ENCODE measurements around the gene TSPAN13. TPM values are rescaled to one million over a fixed set of nuclear protein-coding genes. Genes with fewer than 3 reads are reported as not detected.

The TSPAN13 gene
- total RNA-seq, result 1 to 10 TPM; 1.5 to 6.4 TPM

DNA sequence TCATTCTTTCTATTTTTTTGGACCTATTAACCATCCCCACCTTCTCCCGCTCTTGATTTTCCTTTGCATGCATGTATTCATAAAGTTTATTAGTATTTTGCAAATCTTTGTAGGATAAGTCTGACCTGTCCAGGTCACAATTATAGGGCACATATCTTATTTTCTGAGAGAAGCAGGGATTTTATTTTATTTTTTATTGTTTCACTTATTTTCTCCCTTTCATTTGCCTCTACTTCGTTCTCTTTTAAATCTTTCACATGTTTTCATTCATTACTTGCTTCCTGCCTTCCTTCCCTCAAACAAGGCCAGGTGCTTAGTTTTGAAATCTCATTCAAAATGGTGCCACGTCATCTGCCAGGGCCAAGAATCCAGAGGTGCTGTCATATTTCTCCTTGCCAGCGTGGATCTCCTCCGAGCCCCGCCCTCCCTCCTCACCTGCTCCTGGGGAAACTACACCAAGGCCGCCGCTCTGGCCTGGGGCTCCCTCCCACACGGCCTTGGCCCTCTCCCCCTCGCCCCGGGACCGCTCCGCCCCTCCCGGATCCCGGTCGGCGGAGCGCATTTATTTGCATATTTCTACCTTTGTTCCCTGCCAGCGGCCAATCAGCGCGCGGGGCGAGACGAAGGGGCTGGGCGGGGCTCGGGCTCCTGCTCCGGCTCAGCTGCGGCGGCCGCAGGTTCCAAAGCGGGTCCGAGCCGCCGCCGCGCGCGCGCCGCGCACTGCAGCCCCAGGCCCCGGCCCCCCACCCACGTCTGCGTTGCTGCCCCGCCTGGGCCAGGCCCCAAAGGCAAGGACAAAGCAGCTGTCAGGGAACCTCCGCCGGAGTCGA lies at the start of gene TSPAN13:
Gene TSPAN13 (plus strand): TSS at position 654 of the 830 bp plus-strand sequence. CDS start 213 bp downstream, outside the sequence.
- no peaks in the 10 kb centered on the region for H3K9me3 ChIP-seq
- H3K27ac ChIP-seq, result no peak within 1 kb of the TSS
- no peaks in the 10 kb centered on the region for H3K27me3 ChIP-seq (replicated peaks; ENCODE audit: insufficient read depth)
- DNase-seq (ENCODE audit: low spot score) (no peak), ATAC-seq (ENCODE audit: insufficient number of reproducible peaks, low FRiP score, low read depth) (no peak)
- peak within 1 kb of the TSS; percentile 77 for H3K4me3 ChIP-seq
- TF ChIP-seq, protein P1, sequence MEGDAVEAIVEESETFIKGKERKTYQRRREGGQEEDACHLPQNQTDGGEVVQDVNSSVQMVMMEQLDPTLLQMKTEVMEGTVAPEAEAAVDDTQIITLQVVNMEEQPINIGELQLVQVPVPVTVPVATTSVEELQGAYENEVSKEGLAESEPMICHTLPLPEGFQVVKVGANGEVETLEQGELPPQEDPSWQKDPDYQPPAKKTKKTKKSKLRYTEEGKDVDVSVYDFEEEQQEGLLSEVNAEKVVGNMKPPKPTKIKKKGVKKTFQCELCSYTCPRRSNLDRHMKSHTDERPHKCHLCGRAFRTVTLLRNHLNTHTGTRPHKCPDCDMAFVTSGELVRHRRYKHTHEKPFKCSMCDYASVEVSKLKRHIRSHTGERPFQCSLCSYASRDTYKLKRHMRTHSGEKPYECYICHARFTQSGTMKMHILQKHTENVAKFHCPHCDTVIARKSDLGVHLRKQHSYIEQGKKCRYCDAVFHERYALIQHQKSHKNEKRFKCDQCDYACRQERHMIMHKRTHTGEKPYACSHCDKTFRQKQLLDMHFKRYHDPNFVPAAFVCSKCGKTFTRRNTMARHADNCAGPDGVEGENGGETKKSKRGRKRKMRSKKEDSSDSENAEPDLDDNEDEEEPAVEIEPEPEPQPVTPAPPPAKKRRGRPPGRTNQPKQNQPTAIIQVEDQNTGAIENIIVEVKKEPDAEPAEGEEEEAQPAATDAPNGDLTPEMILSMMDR (IDR thresholded peaks at IDR 0.05), result no peak
- no peaks in the 10 kb centered on the region for H3K36me3 ChIP-seq
- peaks cover 0 to 7% of the 10 kb centered on the region in 2 donors for H3K4me1 ChIP-seq (ENCODE audit: control insufficient read depth in 1 of 2, low read depth in 2 of 2)

DNA sequence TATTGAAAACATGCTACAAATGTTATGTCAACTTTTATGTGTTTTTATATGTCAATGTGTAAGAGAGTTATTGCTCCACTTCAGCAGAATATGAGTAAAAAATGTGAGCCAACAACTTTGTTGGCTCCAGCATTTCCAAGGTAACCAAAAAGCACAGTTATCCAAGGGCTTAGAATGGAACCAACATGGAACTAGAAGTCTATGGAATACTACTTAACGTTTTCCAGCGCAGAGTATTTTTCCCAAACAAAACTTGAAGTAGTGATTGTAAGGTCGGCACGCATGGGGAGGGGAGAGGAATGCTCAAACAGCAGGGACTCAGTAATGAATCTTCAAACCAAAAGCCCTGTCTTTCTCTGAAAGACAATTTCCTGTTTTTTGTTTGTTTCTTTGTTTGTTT lies 45.0 kb upstream of the TSPAN13 start:
- no peaks in the 10 kb centered on the region for H3K9me3 ChIP-seq
- H3K4me1 ChIP-seq (ENCODE audit: control insufficient read depth in 1 of 2, low read depth in 2 of 2), result no peaks in the 10 kb centered on the region
- no peak overlapping the region for H3K4me3 ChIP-seq
- no peaks in the 10 kb centered on the region for H3K27me3 ChIP-seq (replicated peaks; ENCODE audit: insufficient read depth)
- H3K27ac ChIP-seq, result no peak overlapping the region
- peaks cover 4% of the 10 kb centered on the region for H3K36me3 ChIP-seq
- ATAC-seq (ENCODE audit: insufficient number of reproducible peaks, low FRiP score, low read depth), result no peak
- no peak for DNase-seq (ENCODE audit: low spot score)
- TF ChIP-seq, protein P1 (IDR thresholded peaks at IDR 0.05), result no peak

DNA sequence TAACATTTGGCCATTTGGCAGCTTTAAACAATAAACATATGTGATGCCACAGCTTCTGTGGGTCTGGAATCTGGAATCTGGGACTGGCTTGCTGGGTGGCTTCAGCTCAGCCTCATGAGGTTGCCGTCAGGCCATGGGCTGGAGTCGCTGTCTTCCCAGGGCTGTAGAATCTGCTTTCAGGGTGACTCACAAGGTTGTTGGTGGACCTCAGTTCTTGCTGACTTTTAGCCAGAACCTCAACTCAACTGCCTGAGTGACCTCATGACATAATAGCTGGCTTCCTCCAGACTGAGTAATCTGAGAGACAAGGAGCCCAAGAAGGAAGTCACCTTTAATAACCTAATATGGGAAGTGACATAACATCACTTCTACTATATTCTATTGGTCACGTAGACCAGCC lies 44.6 kb upstream of the TSPAN13 start:
- H3K9me3 ChIP-seq, result no peaks in the 10 kb centered on the region
- DNase-seq (ENCODE audit: low spot score) (no peak), ATAC-seq (ENCODE audit: insufficient number of reproducible peaks, low FRiP score, low read depth) (no peak)
- no peaks in the 10 kb centered on the region for H3K4me1 ChIP-seq (ENCODE audit: control insufficient read depth in 1 of 2, low read depth in 2 of 2)
- no peak overlapping the region for H3K4me3 ChIP-seq
- no peak overlapping the region for H3K27ac ChIP-seq
- H3K36me3 ChIP-seq, result peaks cover 4% of the 10 kb centered on the region
- TF ChIP-seq, protein P1 (IDR thresholded peaks at IDR 0.05), result no peak
- no peaks in the 10 kb centered on the region for H3K27me3 ChIP-seq (replicated peaks; ENCODE audit: insufficient read depth)

DNA sequence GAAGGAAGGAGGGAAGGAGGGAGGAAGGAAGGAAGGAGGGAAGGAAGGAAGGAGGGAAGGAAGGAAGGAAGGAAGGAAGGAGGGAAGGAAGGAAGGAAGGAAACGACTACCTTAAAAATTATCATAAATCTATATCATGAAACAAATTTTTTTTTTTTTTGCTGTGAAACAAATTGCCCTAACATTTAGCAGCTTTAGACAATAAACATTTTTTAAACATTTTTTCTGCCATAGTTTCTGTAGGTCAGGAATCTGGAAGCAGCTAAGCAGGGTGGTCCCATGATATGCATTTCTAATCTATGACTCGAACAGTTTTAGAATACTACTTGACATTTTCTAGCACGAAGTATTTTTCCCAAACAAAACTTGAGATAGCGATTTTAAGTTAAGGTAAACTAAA lies 42.9 kb upstream of the TSPAN13 start:
- Histone ChIP-seq H3K27me3 (replicated peaks; ENCODE audit: insufficient read depth) (no peaks in the 10 kb centered on the region), H3K36me3 (peaks cover 4% of the 10 kb centered on the region), H3K4me3 (no peak overlapping the region), H3K27ac (no peak overlapping the region), H3K9me3 (no peaks in the 10 kb centered on the region), H3K4me1 (ENCODE audit: control insufficient read depth in 1 of 2, low read depth in 2 of 2) (no peaks in the 10 kb centered on the region)
- ATAC-seq (ENCODE audit: insufficient number of reproducible peaks, low FRiP score, low read depth) (no peak), DNase-seq (ENCODE audit: low spot score) (no peak)
- TF ChIP-seq, protein P1 (IDR thresholded peaks at IDR 0.05), result no peak

DNA sequence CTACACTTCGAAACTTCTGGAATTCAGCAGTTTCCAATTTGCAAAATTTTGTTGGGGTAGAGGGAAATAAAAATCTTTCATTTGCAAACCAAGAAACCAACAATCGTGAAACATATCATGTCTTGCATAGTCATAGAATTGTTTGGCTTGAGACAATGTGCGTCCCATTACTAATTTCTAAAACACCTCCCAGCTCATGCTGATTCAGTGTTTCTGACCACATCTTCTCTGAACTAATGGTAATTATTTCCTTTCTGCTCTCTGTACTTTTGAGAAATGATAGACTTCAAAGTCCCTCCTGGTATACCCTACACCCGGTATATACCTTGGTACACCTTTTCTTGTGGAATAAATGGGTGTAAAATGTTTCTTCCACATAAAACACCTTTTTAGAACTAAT lies 41.8 kb upstream of the TSPAN13 start:
- TF ChIP-seq, protein P1 (IDR thresholded peaks at IDR 0.05), result no peak
- no peak for DNase-seq (ENCODE audit: low spot score)

More for the DNA sequence above, 41.8 kb upstream of the TSPAN13 start:
- no peaks in the 10 kb centered on the region for H3K4me1 ChIP-seq (ENCODE audit: control insufficient read depth in 1 of 2, low read depth in 2 of 2)
- H3K4me3 ChIP-seq, result no peak overlapping the region
- H3K9me3 ChIP-seq, result no peaks in the 10 kb centered on the region
- ATAC-seq (ENCODE audit: insufficient number of reproducible peaks, low FRiP score, low read depth), result no peak
- no peak overlapping the region for H3K27ac ChIP-seq
- H3K27me3 ChIP-seq (replicated peaks; ENCODE audit: insufficient read depth), result no peaks in the 10 kb centered on the region
- H3K36me3 ChIP-seq, result no peaks in the 10 kb centered on the region
